ENCODE results near the gene TMEM150A.

Gene TMEM150A

GRCh38 chr2:85599468-85600234 lies 2.8 kb downstream of the TMEM150A start:
- no peak for TF ChIP-seq SIN3A (IDR thresholded peaks at IDR 0.05; ENCODE audit: borderline replicate concordance, insufficient read depth, low read length)
- TF ChIP-seq REST (IDR thresholded peaks at IDR 0.05; ENCODE audit: insufficient read depth in 1 of 2, low read depth in 2 of 2, low read length in 2 of 2), result no peak
- no peak for TF ChIP-seq FOXP2 (optimal IDR thresholded peaks at IDR 0.05; ENCODE audit: borderline replicate concordance, extremely low read depth, extremely low read length, insufficient read depth)
- TF ChIP-seq TAF1 (IDR thresholded peaks at IDR 0.05; ENCODE audit: borderline replicate concordance, insufficient read depth, low read length), result no peak
- no peak for TF ChIP-seq POLR2AphosphoS5 (IDR thresholded peaks at IDR 0.05; ENCODE audit: low read depth, low read length)

GRCh38 chr2:85598594-85599340 lies 3.7 kb downstream of the TMEM150A start:
- TF ChIP-seq SIN3A (IDR thresholded peaks at IDR 0.05; ENCODE audit: borderline replicate concordance, insufficient read depth, low read length) (no peak), POLR2AphosphoS5 (IDR thresholded peaks at IDR 0.05; ENCODE audit: low read depth, low read length) (no peak), REST (IDR thresholded peaks at IDR 0.05; ENCODE audit: insufficient read depth in 1 of 2, low read depth in 2 of 2, low read length in 2 of 2) (no peak), TAF1 (IDR thresholded peaks at IDR 0.05; ENCODE audit: borderline replicate concordance, insufficient read depth, low read length) (no peak), FOXP2 (optimal IDR thresholded peaks at IDR 0.05; ENCODE audit: borderline replicate concordance, extremely low read depth, extremely low read length, insufficient read depth) (no peak)

GRCh38 chr2:85597241-85597640 lies 5.3 kb downstream of the TMEM150A start:
- TF ChIP-seq SIN3A (IDR thresholded peaks at IDR 0.05; ENCODE audit: borderline replicate concordance, insufficient read depth, low read length) (no peak), REST (IDR thresholded peaks at IDR 0.05; ENCODE audit: insufficient read depth in 1 of 2, low read depth in 2 of 2, low read length in 2 of 2) (no peak), FOXP2 (optimal IDR thresholded peaks at IDR 0.05; ENCODE audit: borderline replicate concordance, extremely low read depth, extremely low read length, insufficient read depth) (no peak), POLR2AphosphoS5 (IDR thresholded peaks at IDR 0.05; ENCODE audit: low read depth, low read length) (no peak), TAF1 (IDR thresholded peaks at IDR 0.05; ENCODE audit: borderline replicate concordance, insufficient read depth, low read length) (no peak)

GRCh38 chr2:85596486-85597143 lies 5.9 kb downstream of the TMEM150A start:
- TF ChIP-seq POLR2AphosphoS5 (IDR thresholded peaks at IDR 0.05; ENCODE audit: low read depth, low read length) (no peak), FOXP2 (optimal IDR thresholded peaks at IDR 0.05; ENCODE audit: borderline replicate concordance, extremely low read depth, extremely low read length, insufficient read depth) (no peak), REST (IDR thresholded peaks at IDR 0.05; ENCODE audit: insufficient read depth in 1 of 2, low read depth in 2 of 2, low read length in 2 of 2) (no peak)
